NK-92 (cell line): ENCODE measurements around the gene PRR9.
"Not testable (repeated sequence)": the region's sequence is repeated elsewhere in the genome, so short reads cannot be mapped to it uniquely, and the experiment has no call there.

Experiments
- DNase-seq: peaks from one replicate; lab custom pipeline; 2025; ENCODE audit not compliant: unreplicated experiment; lab: John Stamatoyannopoulos, UW

The PRR9 gene

GRCh38 chr1:153229076-153229829, 11.9 kb downstream of the PRR9 start:
- not testable (repeated sequence) for DNase-seq

- no peak for DNase-seq
Measured at GRCh38 chr1:153231363-153231762, 14.0 kb downstream of the PRR9 start.

GRCh38 chr1:153231785-153232184, 14.4 kb downstream of the PRR9 start:
- no peak for DNase-seq

GRCh38 chr1:153232553-153232952, 15.2 kb downstream of the PRR9 start:
- no peak for DNase-seq

GRCh38 chr1:153233448-153233847, 16.1 kb downstream of the PRR9 start:
- no peak for DNase-seq

GRCh38 chr1:153238527-153238926, 21.1 kb downstream of the PRR9 start:
- no peak for DNase-seq

- no peak for DNase-seq
Measured at GRCh38 chr1:153242160-153242559, 24.8 kb downstream of the PRR9 start.

- DNase-seq = no peak
Measured at GRCh38 chr1:153245466-153245865, 28.1 kb downstream of the PRR9 start.

GRCh38 chr1:153246018-153246417, 28.6 kb downstream of the PRR9 start:
- no peak for DNase-seq

GRCh38 chr1:153246825-153247224, 29.4 kb downstream of the PRR9 start:
- no peak for DNase-seq

GRCh38 chr1:153248176-153248879, 30.9 kb downstream of the PRR9 start:
- DNase-seq = no peak

- no peak for DNase-seq
Measured at GRCh38 chr1:153250166-153250565, 32.8 kb downstream of the PRR9 start.

- no peak for DNase-seq
Measured at GRCh38 chr1:153251087-153251486, 33.7 kb downstream of the PRR9 start.

- DNase-seq = no peak
Measured at GRCh38 chr1:153251562-153251961, 34.2 kb downstream of the PRR9 start.

- DNase-seq = no peak
Measured at GRCh38 chr1:153251988-153252387, 34.6 kb downstream of the PRR9 start.

GRCh38 chr1:153253076-153253475, 35.7 kb downstream of the PRR9 start:
- no peak for DNase-seq

- no peak for DNase-seq
Measured at GRCh38 chr1:153253693-153254092, 36.3 kb downstream of the PRR9 start.

- DNase-seq = no peak
Measured at GRCh38 chr1:153259387-153259786, 42.0 kb downstream of the PRR9 start, which contains the start of gene LORICRIN. LORICRIN (plus strand) TSS chr1:153259687; CDS start chr1:153260950, 1,263 bp downstream.

- no peak for DNase-seq
Measured at GRCh38 chr1:153260585-153261280, 43.3 kb downstream of the PRR9 start.

GRCh38 chr1:153261281-153262069, 44.1 kb downstream of the PRR9 start:
- no peak for DNase-seq

GRCh38 chr1:153262070-153262366, 44.6 kb downstream of the PRR9 start:
- no peak for DNase-seq
